ENCODE results near the gene IRF4. TPM values are rescaled to one million over a fixed set of nuclear protein-coding genes. Genes with fewer than 3 reads are reported as not detected.

The IRF4 gene
- total and polyA plus RNA-seq, 2 experiments from 2014 or later = 1.3 to 1.9 TPM

- no peak for TF ChIP-seq CTCF (conservative IDR thresholded peaks at IDR 0.05; ENCODE audit: low read depth in 2 of 2)
- TF ChIP-seq NANOG (IDR thresholded peaks at IDR 0.05; ENCODE audit: borderline replicate concordance) = no peak
Observed at GRCh38 chr6:341914-342831, 49.4 kb upstream of the IRF4 start (continued).

GRCh38 chr6:342832-343179 lies 48.7 kb upstream of the IRF4 start:
- Histone ChIP-seq H2AFZ (no peak overlapping the region), H3F3A (replicated peaks; ENCODE audit: low read depth) (no peaks in the 10 kb centered on the region), H3K9me2 (ENCODE audit: insufficient read depth) (no peaks in the 10 kb centered on the region), H3K79me2 (replicated peaks; ENCODE audit: insufficient read depth) (no peaks in the 10 kb centered on the region), H3K4me3 (no peak overlapping the region), H3K36me3 (ENCODE audit: insufficient read depth) (peaks cover 6% of the 10 kb centered on the region), H3K4me2 (no peak overlapping the region), H4K20me1 (replicated peaks; ENCODE audit: insufficient read depth) (no peaks in the 10 kb centered on the region), H3K27ac (ENCODE audit: low read depth) (no peak overlapping the region), H3K27me3 (ENCODE audit: insufficient read depth) (no peaks in the 10 kb centered on the region), H3K4me1 (ENCODE audit: insufficient read depth) (no peaks in the 10 kb centered on the region)
- Mint-ChIP-seq H3K36me3 (ENCODE audit: low read depth) (peaks cover 25% of the 10 kb centered on the region), H3K27me3 (ENCODE audit: insufficient read depth, low read depth, poor library complexity) (peaks cover 3% of the 10 kb centered on the region), H3K27ac (no peak overlapping the region), H3K4me3 (no peak overlapping the region), H3K9me3 (peaks cover 95% of the 10 kb centered on the region), H3K4me1 (peaks cover 2% of the 10 kb centered on the region; the same call in 1 of the 3 replicates)
- DNase-seq (ENCODE audit: low spot score) (no peak), ATAC-seq (no peak)
- TF ChIP-seq ZNF114 (CRISPR knock-in tag; IDR thresholded peaks at IDR 0.05) = no peak
- TF ChIP-seq CREB1 (CRISPR knock-in tag; IDR thresholded peaks at IDR 0.05; ENCODE audit: low read depth) = no peak
- no peak for TF ChIP-seq REST (IDR thresholded peaks at IDR 0.05; ENCODE audit: unreplicated experiment)
- no peak for TF ChIP-seq NANOG (IDR thresholded peaks at IDR 0.05; ENCODE audit: borderline replicate concordance)
- no peak for TF ChIP-seq ZNF331 (CRISPR knock-in tag; IDR thresholded peaks at IDR 0.05; ENCODE audit: low read depth)
- TF ChIP-seq EZH2 (IDR thresholded peaks at IDR 0.05; ENCODE audit: low read depth, unreplicated experiment) = no peak
- TF ChIP-seq ETS1 (IDR thresholded peaks at IDR 0.05) = no peak
- no peak for TF ChIP-seq STAT1 (IDR thresholded peaks at IDR 0.05; ENCODE audit: unreplicated experiment)
- no peak for TF ChIP-seq JUNB (IDR thresholded peaks at IDR 0.05; ENCODE audit: unreplicated experiment)
- TF ChIP-seq EZH2phosphoT487 (IDR thresholded peaks at IDR 0.05; ENCODE audit: unreplicated experiment) = no peak
- TF ChIP-seq POLR2AphosphoS5 (IDR thresholded peaks at IDR 0.05; ENCODE audit: low read depth) = no peak
- TF ChIP-seq CTCF (conservative IDR thresholded peaks at IDR 0.05; ENCODE audit: low read depth in 2 of 2) = no peak

Data from GM23338 (cell line).